ENCODE results near the gene KRT25.

DNA sequence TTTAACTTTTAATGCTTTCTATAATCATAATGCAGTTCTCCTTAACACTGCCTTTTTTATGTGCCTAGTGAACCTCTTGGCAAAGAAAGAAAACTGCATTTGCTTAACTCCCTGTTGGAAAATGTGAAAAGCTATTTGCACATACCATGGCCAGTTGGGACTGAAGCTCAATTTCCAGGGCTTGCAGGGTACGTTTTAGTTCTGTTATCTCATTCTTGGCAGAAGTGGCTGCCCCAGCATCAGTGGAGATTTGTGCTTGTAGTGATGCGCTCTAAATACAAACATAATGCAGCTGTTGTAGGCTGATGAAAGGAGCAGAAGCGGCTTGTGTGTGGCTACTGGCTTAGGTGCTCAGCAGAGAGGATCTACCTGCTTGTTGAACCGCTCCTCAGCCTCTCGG is 55.3 kb downstream of the KRT25 start:
- TF ChIP-seq, protein P1, sequence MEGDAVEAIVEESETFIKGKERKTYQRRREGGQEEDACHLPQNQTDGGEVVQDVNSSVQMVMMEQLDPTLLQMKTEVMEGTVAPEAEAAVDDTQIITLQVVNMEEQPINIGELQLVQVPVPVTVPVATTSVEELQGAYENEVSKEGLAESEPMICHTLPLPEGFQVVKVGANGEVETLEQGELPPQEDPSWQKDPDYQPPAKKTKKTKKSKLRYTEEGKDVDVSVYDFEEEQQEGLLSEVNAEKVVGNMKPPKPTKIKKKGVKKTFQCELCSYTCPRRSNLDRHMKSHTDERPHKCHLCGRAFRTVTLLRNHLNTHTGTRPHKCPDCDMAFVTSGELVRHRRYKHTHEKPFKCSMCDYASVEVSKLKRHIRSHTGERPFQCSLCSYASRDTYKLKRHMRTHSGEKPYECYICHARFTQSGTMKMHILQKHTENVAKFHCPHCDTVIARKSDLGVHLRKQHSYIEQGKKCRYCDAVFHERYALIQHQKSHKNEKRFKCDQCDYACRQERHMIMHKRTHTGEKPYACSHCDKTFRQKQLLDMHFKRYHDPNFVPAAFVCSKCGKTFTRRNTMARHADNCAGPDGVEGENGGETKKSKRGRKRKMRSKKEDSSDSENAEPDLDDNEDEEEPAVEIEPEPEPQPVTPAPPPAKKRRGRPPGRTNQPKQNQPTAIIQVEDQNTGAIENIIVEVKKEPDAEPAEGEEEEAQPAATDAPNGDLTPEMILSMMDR (IDR thresholded peaks at IDR 0.05; ENCODE audit: low read depth, low read length), result no peak
- TF ChIP-seq EZH2phosphoT487 (IDR thresholded peaks at IDR 0.05; ENCODE audit: low read depth), result no peak

All from OCI-LY3 (cell line).